Measurements from ENCODE around the gene ERAL1. TPM values are rescaled to one million over a fixed set of nuclear protein-coding genes. Genes with fewer than 3 reads are reported as not detected.

The ERAL1 gene
- total and polyA plus RNA-seq, 2 of the 4 experiments (the other 2 are of a cell fraction) = 34.1 to 62.3 TPM

- Histone ChIP-seq H2BK20ac (ENCODE audit: low read depth, low read length) (no peak overlapping the region), H2AFZ (replicated peaks; ENCODE audit: low read length, poor library complexity) (no peak overlapping the region), H3K27me3 (ENCODE audit: control insufficient read depth, insufficient read depth, low read length) (no peaks in the 10 kb centered on the region), H3K9me1 (ENCODE audit: insufficient read depth, low read length) (no peaks in the 10 kb centered on the region), H3K9me3 (ENCODE audit: control insufficient read depth, insufficient read depth, low read length) (no peaks in the 10 kb centered on the region), H4K91ac (ENCODE audit: insufficient read depth, low read depth, low read length) (no peak overlapping the region), H3K14ac (replicated peaks; ENCODE audit: low read depth, low read length) (no peak overlapping the region), H3K4me2 (ENCODE audit: low read depth, low read length) (no peak overlapping the region), H4K5ac (ENCODE audit: low read depth, low read length) (no peak overlapping the region), H4K20me1 (ENCODE audit: insufficient read depth, low read length) (no peaks in the 10 kb centered on the region), H3K4me1 (ENCODE audit: control insufficient read depth, insufficient read depth, low read length) (no peaks in the 10 kb centered on the region), H3K79me1 (ENCODE audit: low read depth in 1 of 2, low read length in 2 of 2) (no peaks in the 10 kb centered on the region), H3K27ac (ENCODE audit: insufficient read depth, low read length) (no peak overlapping the region), H2AK5ac (ENCODE audit: low read depth, low read length) (no peak overlapping the region), H2BK120ac (ENCODE audit: low read depth, low read length) (no peak overlapping the region), H3K18ac (ENCODE audit: low read depth, low read length) (no peak overlapping the region), H2BK5ac (ENCODE audit: low read depth, low read length, poor library complexity, severe bottlenecking) (no peak overlapping the region), H3K4me3 (ENCODE audit: insufficient read depth, low read depth, low read length) (no peak overlapping the region), H2BK15ac (ENCODE audit: low read depth, low read length) (no peak overlapping the region), H3K56ac (ENCODE audit: extremely low read depth, insufficient read depth, low read length) (no peak overlapping the region), H3K9ac (ENCODE audit: low read depth, low read length) (no peak overlapping the region), H4K8ac (ENCODE audit: low read depth in 2 of 2, low read length in 2 of 2) (no peak overlapping the region), H3K23ac (ENCODE audit: low read depth, low read length) (no peak overlapping the region), H3K4ac (ENCODE audit: low read depth, low read length) (no peak overlapping the region), H3K36me3 (ENCODE audit: control insufficient read depth, insufficient read depth, low read length) (peaks cover 11% of the 10 kb centered on the region; the same call in 1 of the 2 replicates), H2AK9ac (replicated peaks; ENCODE audit: low read depth, low read length, poor library complexity) (no peak overlapping the region)
- no CpG with 5 or more reads among the region's 3 CpGs for WGBS, 2 experiments (ENCODE audit: extremely low coverage in 2 of 2, insufficient read length in 1 of 2)
- DNase-seq (no peak), ATAC-seq (ENCODE audit: low read depth) (no peak)
- intact Hi-C loops (cut with micrococcal nuclease) = no loop called here
- ChIA-PET CTCF (no interaction called here), POLR2A (ENCODE audit: unreplicated experiment) (no interaction called here)
- in situ Hi-C loops (cut with MboI; ENCODE audit: low sequenced_read_pairs) = no loop called here
- dilution Hi-C loops (cut with HindIII; ENCODE audit: low sequenced_read_pairs, unreplicated experiment) = no loop called here
- BruUV-seq (replicated peaks) = no TSS peak
- no peak for TF ChIP-seq MXI1 (IDR thresholded peaks at IDR 0.05; ENCODE audit: borderline replicate concordance, low read depth, low read length)
- no peak for TF ChIP-seq BHLHE40 (IDR thresholded peaks at IDR 0.05; ENCODE audit: low read depth, low read length)
- no peak for TF ChIP-seq CEBPB (IDR thresholded peaks at IDR 0.05; ENCODE audit: low read depth, low read length)
- no peak for TF ChIP-seq RCOR1 (IDR thresholded peaks at IDR 0.05; ENCODE audit: insufficient replicate concordance, low read length)
- TF ChIP-seq NFE2L2 (IDR thresholded peaks at IDR 0.05; ENCODE audit: low read depth, low read length) = no peak
- TF ChIP-seq RAD21 (IDR thresholded peaks at IDR 0.05; ENCODE audit: low read length) = no peak
- TF ChIP-seq CHD1 (IDR thresholded peaks at IDR 0.05; ENCODE audit: low read depth, low read length) = no peak
These were observed 19.9 kb downstream of the ERAL1 start for GRCh38 chr17:28874750-28875149.
